HepG2 (cell line): ENCODE results near the gene MNX1. TPM values are rescaled to one million over a fixed set of nuclear protein-coding genes. Genes with fewer than 3 reads are reported as not detected.

ENCODE experiments used
- GMEB1 ChIP-seq: sonication (generic); formaldehyde crosslinking; IDR thresholded peaks from 2 replicates; pipeline ENCODE4 v1.5.1; 2020; ENCODE audit warnings: missing genetic modification reagents, mild to moderate bottlenecking, borderline replicate concordance
- HDAC2 ChIP-seq: sonication (generic); formaldehyde crosslinking; IDR thresholded peaks from 2 replicates; pipeline ENCODE4 v1.4.0; 2020; ENCODE audit warnings: missing genetic modification reagents
- HNRNPLL ChIP-seq: fragments of 200-400 bp; formaldehyde crosslinking; IDR thresholded peaks from 2 replicates; pipeline ENCODE4 v1.6.1; 2017; ENCODE audit warnings: mild to moderate bottlenecking, low read depth, low read length; ENCODE audit not compliant: poor library complexity, severe bottlenecking
- HOXA7 ChIP-seq: sonication (generic); formaldehyde crosslinking; IDR thresholded peaks from 2 replicates; pipeline ENCODE4 v1.8.1; 2022; ENCODE audit warnings: mild to moderate bottlenecking, missing genetic modification reagents, moderate library complexity
- MTA1 ChIP-seq: sonication (generic); formaldehyde crosslinking; IDR thresholded peaks from 2 replicates; pipeline ENCODE4 v1.4.0; 2020; ENCODE audit warnings: missing genetic modification reagents, mild to moderate bottlenecking, borderline replicate concordance
- NBN ChIP-seq: fragments of 450-650 bp; conservative IDR thresholded peaks from 2 replicates; pipeline ENCODE4 v1.6.1; 2017
- NR2F6 ChIP-seq, 2 experiments: IDR thresholded peaks; 2 replicates each; pipeline ENCODE4 v1.6.1; 2016; ENCODE audit warnings: antibody characterized with exemption in 1 of 2, mild to moderate bottlenecking in 1 of 2
- RXRA ChIP-seq: sonication (generic); formaldehyde crosslinking; IDR thresholded peaks from 2 replicates; pipeline ENCODE4 v1.5.1; 2020; ENCODE audit warnings: missing genetic modification reagents
- SAP130 ChIP-seq: IDR thresholded peaks from 2 replicates; pipeline ENCODE4 v1.6.1; 2016; ENCODE audit warnings: low read depth
- XBP1 ChIP-seq: sonication (generic); formaldehyde crosslinking; IDR thresholded peaks from 2 replicates; pipeline ENCODE4 v1.5.0; 2020; ENCODE audit warnings: missing genetic modification reagents
- ZFP36L1 ChIP-seq: sonication (generic); formaldehyde crosslinking; IDR thresholded peaks from 2 replicates; pipeline ENCODE4 v1.8.0; 2022; ENCODE audit warnings: mild to moderate bottlenecking, missing genetic modification reagents, moderate library complexity
- ZNF326 ChIP-seq: sonication (generic); formaldehyde crosslinking; IDR thresholded peaks from 2 replicates; pipeline ENCODE4 v1.4.0; 2020; ENCODE audit warnings: missing genetic modification reagents, borderline replicate concordance
- ZNF512 ChIP-seq: sonication (generic); formaldehyde crosslinking; IDR thresholded peaks from 2 replicates; pipeline ENCODE4 v1.4.0; 2020; ENCODE audit warnings: mild to moderate bottlenecking, missing genetic modification reagents
- ZNF550 ChIP-seq: sonication (generic); formaldehyde crosslinking; IDR thresholded peaks from 2 replicates; pipeline ENCODE4 v1.4.0; 2020; ENCODE audit warnings: mild to moderate bottlenecking, missing genetic modification reagents, borderline replicate concordance
- ZNF615 ChIP-seq: sonication (generic); formaldehyde crosslinking; IDR thresholded peaks from 2 replicates; pipeline ENCODE4 v1.5.0; 2020; ENCODE audit warnings: mild to moderate bottlenecking, missing genetic modification reagents, borderline replicate concordance
- ZNF687 ChIP-seq: sonication (generic); formaldehyde crosslinking; IDR thresholded peaks from 2 replicates; pipeline ENCODE4 v1.5.1; 2020; ENCODE audit warnings: mild to moderate bottlenecking, missing genetic modification reagents, moderate library complexity
- ZNF776 ChIP-seq: sonication (generic); formaldehyde crosslinking; IDR thresholded peaks from 2 replicates; pipeline ENCODE4 v1.4.0; 2020; ENCODE audit warnings: mild to moderate bottlenecking, missing genetic modification reagents
- ZZZ3 ChIP-seq: sonication (generic); formaldehyde crosslinking; IDR thresholded peaks from 2 replicates; pipeline ENCODE4 v1.4.0; 2020; ENCODE audit warnings: missing genetic modification reagents, mild to moderate bottlenecking, borderline replicate concordance
- polyA plus RNA-seq, 8 experiments: library from polyadenylated mRNA; depleted of rRNA in 3 of 8; stranded (reverse) in 7 of 8; unstranded in 1 of 8; fragments of >200 nt; fragmentation: Illumina TruSeq in 4 of 8; extraction: Trizol in 4 of 8; gene quantifications; 2 replicates each; pipeline versions ENCODE4 v1.2.1 to v1.2.3, GENCODE V29; 2011 to 2016; ENCODE audit warnings: low read depth in 4 of 8, missing spikeins in 1 of 8, mixed read lengths in 1 of 8; ENCODE audit not compliant: insufficient read depth in 1 of 8
- total RNA-seq, 5 experiments: library from RNA; depleted of rRNA; stranded (reverse); fragments of >200 nt; fragmentation: Illumina TruSeq; extraction: Trizol; gene quantifications; 2 replicates each; pipeline ENCODE4 v1.2.3, GENCODE V29; 2016; ENCODE audit warnings: low read depth in 1 of 5
- TF ChIP-seq, protein P1 (sequence below): sonication (generic); formaldehyde crosslinking; IDR thresholded peaks from 2 replicates; pipeline ENCODE4 v1.4.0; 2020; ENCODE audit warnings: missing genetic modification reagents

The MNX1 gene
- total and polyA plus RNA-seq, 2 of the 13 experiments (the other 11 are each of a cell fraction or from before 2014, with no cell fraction given) = 0.94 to 6.1 TPM

- TF ChIP-seq ZNF687 (CRISPR knock-in tag) (peak; percentile 54), ZZZ3 (CRISPR knock-in tag) (no peak), NBN (no peak), ZFP36L1 (CRISPR knock-in tag) (no peak), ZNF512 (CRISPR knock-in tag) (no peak), XBP1 (no peak), SAP130 (peak; percentile 22; the same call in 1 of the 2 replicates), GMEB1 (CRISPR knock-in tag) (no peak), HNRNPLL (peak; percentile 9), HDAC2 (no peak), MTA1 (CRISPR knock-in tag) (peak; percentile 34; the same call in 1 of the 2 replicates), ZNF326 (CRISPR knock-in tag) (no peak), NR2F6 (IDR thresholded peaks at IDR 0.05) (no peak), NR2F6 (CRISPR knock-in tag; IDR thresholded peaks at IDR 0.05) (no peak), ZNF615 (no peak), ZNF776 (CRISPR knock-in tag) (no peak), ZNF550 (no peak), RXRA (CRISPR knock-in tag) (no peak), HOXA7 (no peak)
- TF ChIP-seq, protein P1, sequence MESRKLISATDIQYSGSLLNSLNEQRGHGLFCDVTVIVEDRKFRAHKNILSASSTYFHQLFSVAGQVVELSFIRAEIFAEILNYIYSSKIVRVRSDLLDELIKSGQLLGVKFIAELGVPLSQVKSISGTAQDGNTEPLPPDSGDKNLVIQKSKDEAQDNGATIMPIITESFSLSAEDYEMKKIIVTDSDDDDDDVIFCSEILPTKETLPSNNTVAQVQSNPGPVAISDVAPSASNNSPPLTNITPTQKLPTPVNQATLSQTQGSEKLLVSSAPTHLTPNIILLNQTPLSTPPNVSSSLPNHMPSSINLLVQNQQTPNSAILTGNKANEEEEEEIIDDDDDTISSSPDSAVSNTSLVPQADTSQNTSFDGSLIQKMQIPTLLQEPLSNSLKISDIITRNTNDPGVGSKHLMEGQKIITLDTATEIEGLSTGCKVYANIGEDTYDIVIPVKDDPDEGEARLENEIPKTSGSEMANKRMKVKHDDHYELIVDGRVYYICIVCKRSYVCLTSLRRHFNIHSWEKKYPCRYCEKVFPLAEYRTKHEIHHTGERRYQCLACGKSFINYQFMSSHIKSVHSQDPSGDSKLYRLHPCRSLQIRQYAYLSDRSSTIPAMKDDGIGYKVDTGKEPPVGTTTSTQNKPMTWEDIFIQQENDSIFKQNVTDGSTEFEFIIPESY (CRISPR knock-in tag) = peak; percentile 86
Measured at GRCh38 chr7:157006205-157006747, 4.2 kb downstream of the MNX1 start (continued).
